HepG2 (cell line): ENCODE results near the gene SPHK2. TPM values are rescaled to one million over a fixed set of nuclear protein-coding genes. Genes with fewer than 3 reads are reported as not detected.

Experiments used
- ATAC-seq: fragments of 200-7000 bp; cut with Tn5 transposase; 3 replicates; pipeline ENCODE4 v1.9.1; 2020; ENCODE audit warnings: mild to moderate bottlenecking, moderate library complexity
- BruUV-seq: library from RNA; stranded (reverse); fragments of 400-500 nt; replicated peaks from 2 replicates; lab custom pipeline; 2021; lab: Mats Ljungman, UMichigan
- CTCF ChIA-PET: fragments of 300-600 bp; formaldehyde crosslinking; extraction: SDS; loops from one replicate; lab custom pipeline; 2021; ENCODE audit warnings: low total read pairs, inconsistent platforms, low intra/inter-chr PET ratio; lab: Yijun Ruan, JAX
- POLR2A ChIA-PET: fragments of 350-600 bp; sonication (Branson Sonifier 250); formaldehyde crosslinking; loops from one replicate; lab custom pipeline; 2020; ENCODE audit warnings: antibody characterized with exemption, inconsistent platforms; lab: Yijun Ruan, JAX
- DNase-seq: peaks from one replicate; pipeline ENCODE4 v3.0.0-alpha.2; 2015; ENCODE audit warnings: low spot score
- FAIRE-seq: peaks from 3 replicates; lab custom pipeline; 2011; peaks lifted over from hg19 to GRCh38; lab: Jason Lieb, UNC
- H2AFZ ChIP-seq: one replicate; pipeline ENCODE4 v1.6.1; 2011; ENCODE audit warnings: low read length, inconsistent platforms
- H3K27ac ChIP-seq: fragments of 300-600 bp; 3 replicates; pipeline ENCODE4 v1.8.0; 2011; ENCODE audit warnings: mixed run types, mild to moderate bottlenecking, mixed read lengths, low read length, inconsistent platforms; ENCODE audit not compliant: insufficient read depth; ENCODE audit errors: extremely low read length
- H3K27me3 ChIP-seq, 2 experiments: fragments of 200-600 bp in 1 of 2; 2 replicates in 1 of 2; 3 replicates in 1 of 2; pipeline versions ENCODE4 v1.6.0 to v1.8.0; 2011; ENCODE audit warnings: low read length in 2 of 2, mild to moderate bottlenecking in 2 of 2, moderate library complexity in 2 of 2, inconsistent platforms in 1 of 2; ENCODE audit not compliant: insufficient read depth in 2 of 2, control insufficient read depth in 1 of 2
- H3K36me3 ChIP-seq, 2 experiments: fragments of 200-600 bp in 1 of 2; replicated peaks in 1 of 2; 2 replicates in 1 of 2; 3 replicates in 1 of 2; pipeline versions ENCODE4 v1.5.1 to v1.8.0; 2011; ENCODE audit warnings: low read length in 2 of 2, inconsistent platforms in 1 of 2; ENCODE audit not compliant: insufficient read depth in 2 of 2, control insufficient read depth in 1 of 2
- H3K4me1 ChIP-seq: 2 replicates; pipeline ENCODE4 v1.5.1; 2012; ENCODE audit warnings: low read length, inconsistent platforms; ENCODE audit not compliant: insufficient read depth
- H3K4me2 ChIP-seq: 2 replicates; pipeline ENCODE4 v1.6.0; 2011; ENCODE audit warnings: low read depth, low read length, inconsistent platforms
- H3K4me3 ChIP-seq, 3 experiments: fragments of 200-600 bp in 1 of 3; sonication (generic), shearing (Covaris generic) in 1 of 3; replicated peaks in 1 of 3; 2 replicates each; pipeline ENCODE4 v1.5.1; 2011 to 2016; ENCODE audit warnings: low read length in 3 of 3, inconsistent platforms in 2 of 3, low read depth in 2 of 3, mild to moderate bottlenecking in 2 of 3, control low read depth in 1 of 3, mixed read lengths in 1 of 3; ENCODE audit not compliant: insufficient read depth in 1 of 3
- H3K79me2 ChIP-seq: one replicate; pipeline ENCODE4 v1.6.1; 2011; ENCODE audit warnings: low read length, inconsistent platforms; ENCODE audit not compliant: insufficient read depth
- H3K9ac ChIP-seq: 2 replicates; pipeline ENCODE4 v1.6.0; 2011; ENCODE audit warnings: mild to moderate bottlenecking, low read depth, low read length, inconsistent platforms; ENCODE audit not compliant: insufficient read depth
- H3K9me3 ChIP-seq: 2 replicates; pipeline ENCODE4 v1.5.1; 2012; ENCODE audit warnings: mild to moderate bottlenecking, low read length
- H4K20me1 ChIP-seq: 2 replicates; pipeline ENCODE4 v1.6.0; 2011; ENCODE audit warnings: inconsistent platforms, mild to moderate bottlenecking, low read length, moderate library complexity; ENCODE audit not compliant: insufficient read depth
- AGO1 ChIP-seq: fragments of 200-400 bp; formaldehyde crosslinking; IDR thresholded peaks from 2 replicates; pipeline ENCODE4 v1.6.1; 2017; ENCODE audit warnings: mild to moderate bottlenecking, low read depth, low read length, moderate library complexity; ENCODE audit not compliant: poor library complexity, severe bottlenecking
- AGO2 ChIP-seq: fragments of 200-400 bp; formaldehyde crosslinking; optimal IDR thresholded peaks from 2 replicates; pipeline ENCODE3; 2017; ENCODE audit warnings: mild to moderate bottlenecking, low read depth, low read length, moderate library complexity
- CHD2 ChIP-seq: IDR thresholded peaks from 2 replicates; pipeline ENCODE4 v1.6.1; 2011; ENCODE audit warnings: low read depth, low read length, improper control_type of control experiment
- GABPB1 ChIP-seq: IDR thresholded peaks from 2 replicates; pipeline ENCODE4 v1.6.1; 2016; ENCODE audit warnings: mild to moderate bottlenecking, missing genetic modification reagents, moderate library complexity, missing compliant biosample characterization
- KDM2A ChIP-seq: sonication (generic); formaldehyde crosslinking; IDR thresholded peaks from 2 replicates; pipeline ENCODE4 v1.4.0; 2020; ENCODE audit warnings: low read depth, missing genetic modification reagents, borderline replicate concordance
- MAFG ChIP-seq: sonication (generic); formaldehyde crosslinking; IDR thresholded peaks from 2 replicates; pipeline ENCODE4 v1.5.1; 2020; ENCODE audit warnings: mild to moderate bottlenecking, missing genetic modification reagents
- MBD4 ChIP-seq: IDR thresholded peaks from 2 replicates; pipeline ENCODE4 v1.6.1; 2012; ENCODE audit warnings: low read length, inconsistent platforms, borderline replicate concordance
- NR2F1 ChIP-seq, 2 experiments: fragments of 450-650 bp in 1 of 2; formaldehyde crosslinking in 1 of 2; IDR thresholded peaks; 2 replicates each; pipeline versions ENCODE4 v1.5.0 to v1.6.1; 2016 to 2020; ENCODE audit warnings: mild to moderate bottlenecking in 1 of 2, missing compliant biosample characterization in 1 of 2, missing genetic modification reagents in 1 of 2, moderate library complexity in 1 of 2
- PAF1 ChIP-seq: IDR thresholded peaks from 2 replicates; pipeline ENCODE4 v1.6.1; 2016; ENCODE audit warnings: missing genetic modification reagents, missing compliant biosample characterization
- PCBP1 ChIP-seq: fragments of 200-400 bp; formaldehyde crosslinking; IDR thresholded peaks from 2 replicates; pipeline ENCODE4 v1.6.1; 2017; ENCODE audit warnings: mild to moderate bottlenecking, low read depth, low read length, borderline replicate concordance
- POLR2AphosphoS2 ChIP-seq: IDR thresholded peaks from 2 replicates; pipeline ENCODE4 v1.6.1; 2011; ENCODE audit warnings: low read depth, low read length, improper control_type of control experiment
- POLR2G ChIP-seq: fragments of 200-400 bp; formaldehyde crosslinking; IDR thresholded peaks from 2 replicates; pipeline ENCODE4 v1.6.1; 2018; ENCODE audit warnings: mild to moderate bottlenecking, low read depth, low read length, moderate library complexity
- RBFOX2 ChIP-seq: fragments of 200-400 bp; formaldehyde crosslinking; IDR thresholded peaks from 2 replicates; pipeline ENCODE4 v1.6.1; 2017; ENCODE audit warnings: low read depth, mild to moderate bottlenecking, low read length
- RBM22 ChIP-seq: fragments of 200-400 bp; formaldehyde crosslinking; optimal IDR thresholded peaks from 2 replicates; pipeline ENCODE3; 2017; ENCODE audit warnings: mild to moderate bottlenecking, low read length, moderate library complexity
- RBM39 ChIP-seq: fragments of 200-400 bp; formaldehyde crosslinking; IDR thresholded peaks from one replicate; pipeline ENCODE4 v1.6.1; 2018; ENCODE audit warnings: antibody characterized with exemption, mild to moderate bottlenecking, low read depth, low read length; ENCODE audit not compliant: poor library complexity, severe bottlenecking
- REL ChIP-seq: sonication (generic); formaldehyde crosslinking; conservative IDR thresholded peaks from 2 replicates; pipeline ENCODE4 v1.8.0; 2022; ENCODE audit warnings: mild to moderate bottlenecking, missing genetic modification reagents, moderate library complexity
- SAP130 ChIP-seq: IDR thresholded peaks from 2 replicates; pipeline ENCODE4 v1.6.1; 2016; ENCODE audit warnings: low read depth
- SOX13 ChIP-seq, 3 experiments: fragments of 450-650 bp in 1 of 3; sonication (generic) in 1 of 3; formaldehyde crosslinking in 1 of 3; IDR thresholded peaks in 2 of 3; conservative IDR thresholded peaks in 1 of 3; 2 replicates each; pipeline versions ENCODE4 v1.5.0 to v1.6.1; 2016 to 2020; ENCODE audit warnings: antibody characterized with exemption in 1 of 3, mild to moderate bottlenecking in 1 of 3, missing compliant biosample characterization in 1 of 3, missing genetic modification reagents in 1 of 3, moderate library complexity in 1 of 3
- TAF15 ChIP-seq: fragments of 200-400 bp; formaldehyde crosslinking; IDR thresholded peaks from one replicate; pipeline ENCODE4 v1.6.1; 2018; ENCODE audit warnings: mild to moderate bottlenecking, low read depth, low read length; ENCODE audit not compliant: poor library complexity, severe bottlenecking
- ZC3H13 ChIP-seq: sonication (generic); formaldehyde crosslinking; IDR thresholded peaks from 2 replicates; pipeline ENCODE4 v1.8.1; 2023; ENCODE audit warnings: mild to moderate bottlenecking, missing genetic modification reagents, moderate library complexity
- ZNF572 ChIP-seq: sonication (generic); formaldehyde crosslinking; IDR thresholded peaks from 2 replicates; pipeline ENCODE4 v1.5.1; 2020; ENCODE audit warnings: mild to moderate bottlenecking, missing genetic modification reagents
- ZNF7 ChIP-seq: IDR thresholded peaks from 2 replicates; pipeline ENCODE4 v1.6.1; 2016; ENCODE audit warnings: missing biosample characterization, missing genetic modification reagents
- WGBS: methylation state at CpG from one replicate; pipeline ENCODE4 v1.1.6; 2017; ENCODE audit warnings: low lambda C conversion rate; 5-methylcytosine and 5-hydroxymethylcytosine counted together
- in situ Hi-C: cut with HindIII; loops from 2 replicates; pipeline ENCODE4 v1.10.0; 2017; ENCODE audit warnings: low pct_unique_long_range_greater_than_20kb; ENCODE audit not compliant: extremely low pct_ligation_motif_present
- intact Hi-C: fragments of 100-400 bp; cut with micrococcal nuclease; formaldehyde crosslinking; loops from one replicate; pipeline ENCODE4 v1.10.0; 2022; ENCODE audit not compliant: unreplicated experiment
- polyA plus RNA-seq, 8 experiments: library from polyadenylated mRNA; depleted of rRNA in 3 of 8; stranded (reverse) in 7 of 8; unstranded in 1 of 8; fragments of >200 nt; fragmentation: Illumina TruSeq in 4 of 8; extraction: Trizol in 4 of 8; gene quantifications; 2 replicates each; pipeline versions ENCODE4 v1.2.1 to v1.2.3, GENCODE V29; 2011 to 2016; ENCODE audit warnings: low read depth in 4 of 8, missing spikeins in 1 of 8, mixed read lengths in 1 of 8; ENCODE audit not compliant: insufficient read depth in 1 of 8
- total RNA-seq, 5 experiments: library from RNA; depleted of rRNA; stranded (reverse); fragments of >200 nt; fragmentation: Illumina TruSeq; extraction: Trizol; gene quantifications; 2 replicates each; pipeline ENCODE4 v1.2.3, GENCODE V29; 2016; ENCODE audit warnings: low read depth in 1 of 5
- TF ChIP-seq, protein P1 (sequence below): sonication (generic); formaldehyde crosslinking; IDR thresholded peaks from 2 replicates; pipeline ENCODE4 v1.4.0; 2020; ENCODE audit warnings: missing genetic modification reagents

SPHK2 gene
- total and polyA plus RNA-seq, 2 of the 13 experiments (the other 11 are each of a cell fraction or from before 2014, with no cell fraction given), result 2.9 to 14.4 TPM

DNA sequence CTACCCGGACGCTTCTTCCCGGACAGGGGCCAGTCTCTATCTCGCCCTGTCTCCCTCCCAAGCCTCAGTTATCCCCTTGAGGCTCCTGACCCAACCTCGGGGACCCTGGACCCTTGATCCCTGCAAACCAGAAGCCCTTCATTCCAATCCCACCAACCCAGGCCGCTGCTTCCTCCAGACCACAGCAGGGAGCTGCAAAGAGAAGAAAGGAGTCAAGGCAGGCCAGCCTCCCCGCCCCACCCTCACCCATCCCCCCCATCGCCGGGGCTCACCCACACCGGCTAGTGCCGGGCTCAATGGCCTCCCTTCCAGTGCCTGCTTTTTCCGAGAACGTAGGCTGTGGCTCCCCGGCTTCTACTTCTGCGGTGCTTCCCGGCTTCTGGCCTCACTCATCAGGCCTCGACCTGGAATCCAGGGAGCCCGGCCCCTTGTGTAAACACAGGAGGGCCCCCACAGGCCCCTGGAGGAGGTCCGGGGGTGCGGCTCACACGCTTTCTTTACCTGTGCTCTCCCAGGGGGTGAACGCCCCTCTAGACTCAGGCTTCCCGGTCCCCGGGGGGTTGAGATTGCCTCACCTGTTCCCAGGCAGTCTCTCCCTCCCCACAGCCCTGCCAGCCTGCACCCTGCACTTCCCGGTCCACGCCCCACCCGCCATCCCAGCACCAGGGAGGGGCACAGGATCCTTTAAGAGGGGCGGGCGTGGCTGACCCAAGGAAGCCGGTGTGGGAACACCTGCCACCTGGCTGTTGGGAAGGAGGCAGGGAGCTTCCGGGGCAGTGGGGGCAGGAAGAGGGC lies 4.7 kb upstream of the SPHK2 start, which contains the start of gene FAM83E:
FAM83E (minus strand) TSS at position 641 of the 795 bp plus-strand sequence. CDS start 1,704 bp downstream, outside the sequence.
- Histone ChIP-seq H3K9ac (no peak within 1 kb of the TSS), H3K4me1 (peaks cover 36% of the 10 kb centered on the region), H3K79me2 (peaks cover 29% of the 10 kb centered on the region), H3K36me3 (peaks cover 15 to 28% of the 10 kb centered on the region in 2 experiments), H3K9me3 (no peaks in the 10 kb centered on the region), H3K27ac (peak within 1 kb of the TSS; percentile 26), H3K27me3 (no peaks in the 10 kb centered on the region; a peak in 1 of 5 replicates), H3K4me2 (no peak within 1 kb of the TSS), H4K20me1 (peaks cover 38% of the 10 kb centered on the region), H3K4me3 (no peak within 1 kb of the TSS), H2AFZ (no peak within 1 kb of the TSS)
- BruUV-seq, result no TSS peak
- DNase-seq, result no peak
- ChIA-PET POLR2A (interaction anchor here (1.0 to 1.3 kb wide), 3 partner anchors 10 to 26 kb away, joined by 3 read pairs; no protein-coding TSS in a partner anchor), CTCF (no interaction called here)
- 70% methylated on average over 21 of the region's 31 CpGs for WGBS
- ATAC-seq, result no peak; the same call in 2 of the 3 replicates
- intact Hi-C loops, result no loop called here
- FAIRE-seq, result no peak
- in situ Hi-C loops, result no loop called here
- TF ChIP-seq ZC3H13 (CRISPR knock-in tag) (no peak), NR2F1 (CRISPR knock-in tag; IDR thresholded peaks at IDR 0.05) (peak in 1 of 2 experiments; percentile 25; a peak in 1 of 4 replicates), AGO2 (peak; percentile 100), REL (CRISPR knock-in tag) (0 out of 2 replicates have a peak, but pooled peaks have one; percentile 28), RBFOX2 (peak; percentile 84), POLR2G (peak; percentile 78), PAF1 (peak; percentile 72; the same call in 1 of the 2 replicates), PCBP1 (peak; percentile 29; the same call in 1 of the 2 replicates), MBD4 (0 out of 2 replicates have a peak, but pooled peaks have one; percentile 36), SOX13 (IDR thresholded peaks at IDR 0.05) (no peak), SOX13 (CRISPR knock-in tag; conservative IDR thresholded peaks at IDR 0.05 in 1 of 2, IDR thresholded peaks at IDR 0.05 in 1 of 2) (0 out of 4 replicates have a peak, but pooled peaks of 1 of the 2 experiments have one; percentile 59), RBM39 (peak; percentile 27), RBM22 (peak; percentile 98), TAF15 (peak; percentile 18), SAP130 (CRISPR knock-in tag) (no peak), KDM2A (CRISPR knock-in tag) (peak; percentile 65; the same call in 1 of the 2 replicates), ZNF572 (CRISPR knock-in tag) (no peak), ZNF7 (no peak), GABPB1 (CRISPR knock-in tag) (0 out of 2 replicates have a peak, but pooled peaks have one; percentile 9), CHD2 (peak; percentile 54; the same call in 1 of the 2 replicates), AGO1 (peak; percentile 98), MAFG (CRISPR knock-in tag) (no peak), POLR2AphosphoS2 (peak; percentile 85; the same call in 1 of the 2 replicates)
- TF ChIP-seq, protein P1, sequence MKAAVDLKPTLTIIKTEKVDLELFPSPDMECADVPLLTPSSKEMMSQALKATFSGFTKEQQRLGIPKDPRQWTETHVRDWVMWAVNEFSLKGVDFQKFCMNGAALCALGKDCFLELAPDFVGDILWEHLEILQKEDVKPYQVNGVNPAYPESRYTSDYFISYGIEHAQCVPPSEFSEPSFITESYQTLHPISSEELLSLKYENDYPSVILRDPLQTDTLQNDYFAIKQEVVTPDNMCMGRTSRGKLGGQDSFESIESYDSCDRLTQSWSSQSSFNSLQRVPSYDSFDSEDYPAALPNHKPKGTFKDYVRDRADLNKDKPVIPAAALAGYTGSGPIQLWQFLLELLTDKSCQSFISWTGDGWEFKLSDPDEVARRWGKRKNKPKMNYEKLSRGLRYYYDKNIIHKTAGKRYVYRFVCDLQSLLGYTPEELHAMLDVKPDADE, result no peak
